ENCODE measurements around the gene PRM3. TPM values are rescaled to one million over a fixed set of nuclear protein-coding genes. Genes with fewer than 3 reads are reported as not detected.

The PRM3 gene
- total RNA-seq (2022; extraction: Qiagen RNA extraction) = not detected in 5 replicates

GRCh38 chr16:11272921-11273720 is at the start of gene PRM3:
TSS of gene PRM3 (minus strand) at chr16:11273629. CDS start at chr16:11273595, 34 bp downstream.

GRCh38 chr16:11280616-11281522 is 7.4 kb upstream of the PRM3 start, which contains the start of gene PRM1:
TSS of gene PRM1 (minus strand) at chr16:11281330. CDS start at chr16:11281238, 92 bp downstream.

GRCh38 chr16:11276143-11276895 is 2.9 kb upstream of the PRM3 start, which contains the start of gene PRM2:
TSS of gene PRM2 (minus strand) at chr16:11276480. CDS start at chr16:11276370, 110 bp downstream.

GRCh38 chr16:11268921-11269375 is 4.5 kb downstream of the PRM3 start, which contains the start of gene TNP2:
TSS of gene TNP2 (minus strand) at chr16:11269325. CDS start at chr16:11269262, 63 bp downstream.

GRCh38 chr16:11255737-11256660 is 17.4 kb downstream of the PRM3 start, which contains the start of gene SOCS1:
TSS of gene SOCS1 (minus strand) at chr16:11256204. CDS start at chr16:11255478, 726 bp downstream.

Other genes with a start within 250 kb of the PRM3 start
- gene SOCS1, start 17.4 kb downstream of the PRM3 start, total RNA-seq (2022; extraction: Qiagen RNA extraction) = 5.6 to 18.1 TPM (median 14.1 TPM) in 5 replicates
- gene TNP2, start 4.3 kb downstream of the PRM3 start, total RNA-seq (2022; extraction: Qiagen RNA extraction) = not detected in 5 replicates
- not detected in 5 replicates for gene PRM2, start 2.9 kb upstream of the PRM3 start, total RNA-seq (2022; extraction: Qiagen RNA extraction)
- gene PRM1, start 7.7 kb upstream of the PRM3 start, total RNA-seq (2022; extraction: Qiagen RNA extraction) = not detected in 5 replicates
- gene RMI2, start 71.8 kb upstream of the PRM3 start, total RNA-seq (2022; extraction: Qiagen RNA extraction) = 25.8 to 35.2 TPM (median 33.6 TPM) in 5 replicates